ENCODE measurements around the gene MTARC1.

DNA sequence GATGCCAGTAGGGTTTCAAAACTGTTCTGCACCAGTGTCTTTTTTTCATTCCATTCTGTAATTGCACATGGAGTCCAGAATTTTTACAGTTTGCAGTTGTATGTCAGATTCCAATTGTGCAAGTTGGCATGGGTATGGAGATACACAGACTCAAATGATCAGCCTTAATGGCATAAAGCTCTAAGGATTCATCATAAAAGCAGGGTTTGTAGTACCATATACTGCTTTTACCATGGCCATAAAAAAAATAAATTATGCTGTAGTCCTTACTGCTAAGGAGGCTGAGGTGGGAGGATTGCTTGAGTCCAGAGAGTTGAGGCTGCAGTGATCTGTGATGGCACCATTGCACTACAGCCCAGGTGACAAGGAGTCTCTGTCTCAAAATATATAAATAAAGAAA, 10.3 kb downstream of the MTARC1 start:
- no peak for TF ChIP-seq TAF1 (IDR thresholded peaks at IDR 0.05; ENCODE audit: borderline replicate concordance, insufficient read depth, low read length)
- TF ChIP-seq POLR2AphosphoS5 (IDR thresholded peaks at IDR 0.05; ENCODE audit: low read depth, low read length): no peak
- no peak for TF ChIP-seq SIN3A (IDR thresholded peaks at IDR 0.05; ENCODE audit: borderline replicate concordance, insufficient read depth, low read length)
- TF ChIP-seq, protein P1, sequence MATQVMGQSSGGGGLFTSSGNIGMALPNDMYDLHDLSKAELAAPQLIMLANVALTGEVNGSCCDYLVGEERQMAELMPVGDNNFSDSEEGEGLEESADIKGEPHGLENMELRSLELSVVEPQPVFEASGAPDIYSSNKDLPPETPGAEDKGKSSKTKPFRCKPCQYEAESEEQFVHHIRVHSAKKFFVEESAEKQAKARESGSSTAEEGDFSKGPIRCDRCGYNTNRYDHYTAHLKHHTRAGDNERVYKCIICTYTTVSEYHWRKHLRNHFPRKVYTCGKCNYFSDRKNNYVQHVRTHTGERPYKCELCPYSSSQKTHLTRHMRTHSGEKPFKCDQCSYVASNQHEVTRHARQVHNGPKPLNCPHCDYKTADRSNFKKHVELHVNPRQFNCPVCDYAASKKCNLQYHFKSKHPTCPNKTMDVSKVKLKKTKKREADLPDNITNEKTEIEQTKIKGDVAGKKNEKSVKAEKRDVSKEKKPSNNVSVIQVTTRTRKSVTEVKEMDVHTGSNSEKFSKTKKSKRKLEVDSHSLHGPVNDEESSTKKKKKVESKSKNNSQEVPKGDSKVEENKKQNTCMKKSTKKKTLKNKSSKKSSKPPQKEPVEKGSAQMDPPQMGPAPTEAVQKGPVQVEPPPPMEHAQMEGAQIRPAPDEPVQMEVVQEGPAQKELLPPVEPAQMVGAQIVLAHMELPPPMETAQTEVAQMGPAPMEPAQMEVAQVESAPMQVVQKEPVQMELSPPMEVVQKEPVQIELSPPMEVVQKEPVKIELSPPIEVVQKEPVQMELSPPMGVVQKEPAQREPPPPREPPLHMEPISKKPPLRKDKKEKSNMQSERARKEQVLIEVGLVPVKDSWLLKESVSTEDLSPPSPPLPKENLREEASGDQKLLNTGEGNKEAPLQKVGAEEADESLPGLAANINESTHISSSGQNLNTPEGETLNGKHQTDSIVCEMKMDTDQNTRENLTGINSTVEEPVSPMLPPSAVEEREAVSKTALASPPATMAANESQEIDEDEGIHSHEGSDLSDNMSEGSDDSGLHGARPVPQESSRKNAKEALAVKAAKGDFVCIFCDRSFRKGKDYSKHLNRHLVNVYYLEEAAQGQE (IDR thresholded peaks at IDR 0.05; ENCODE audit: insufficient read depth in 1 of 2, low read depth in 2 of 2, low read length in 2 of 2): no peak
- no peak for TF ChIP-seq FOXP2 (optimal IDR thresholded peaks at IDR 0.05; ENCODE audit: borderline replicate concordance, extremely low read depth, extremely low read length, insufficient read depth)
